OCI-LY3 (cell line): ENCODE results near the gene AASS.

ENCODE experiments used
- H2AFZ ChIP-seq: fragments of 200-600, 300-600 bp; shearing (Covaris generic); 2 replicates; pipeline ENCODE4 v1.6.0; 2014; ENCODE audit warnings: antibody characterized with exemption, low read depth, low read length
- H3K27ac ChIP-seq: fragments of 200-600, 300-600 bp; sonication (generic); 2 replicates; pipeline ENCODE4 v1.5.1; 2014; ENCODE audit warnings: mild to moderate bottlenecking, low read length, moderate library complexity, mixed read lengths
- H3K27me3 ChIP-seq: fragments of 200-600, 300-600 bp; sonication (generic); 2 replicates; pipeline ENCODE4 v1.6.1; 2014; ENCODE audit warnings: low read depth, low read length, mixed read lengths
- H3K36me3 ChIP-seq: fragments of 200-600, 300-600 bp; sonication (generic); replicated peaks from 2 replicates; pipeline ENCODE3; 2014; ENCODE audit warnings: low read depth, low read length, mixed read lengths
- H3K4me1 ChIP-seq: fragments of 300-600, 200-600 bp; sonication (generic); 2 replicates; pipeline ENCODE4 v1.6.1; 2014; ENCODE audit warnings: low read length, mixed read lengths
- H3K4me2 ChIP-seq: fragments of 200-600, 300-600 bp; sonication (generic); 2 replicates; pipeline ENCODE4 v1.6.1; 2014; ENCODE audit warnings: low read length, mixed read lengths
- H3K4me3 ChIP-seq: fragments of 300-600, 200-600 bp; sonication (generic); 2 replicates; pipeline ENCODE4 v1.5.1; 2014; ENCODE audit warnings: antibody characterized with exemption, mild to moderate bottlenecking, low read length, moderate library complexity
- H3K79me2 ChIP-seq: fragments of 300-600, 200-600 bp; shearing (Covaris generic); 2 replicates; pipeline ENCODE4 v1.6.1; 2014; ENCODE audit warnings: mild to moderate bottlenecking, low read length, mixed read lengths
- H3K9ac ChIP-seq: fragments of 300-600, 200-600 bp; shearing (Covaris generic); 2 replicates; pipeline ENCODE4 v1.6.0; 2014; ENCODE audit warnings: mild to moderate bottlenecking, low read length, moderate library complexity
- H3K9me3 ChIP-seq: fragments of 200-600, 300-600 bp; shearing (Covaris generic); 2 replicates; pipeline ENCODE4 v1.6.1; 2014; ENCODE audit warnings: low read length, mixed read lengths; ENCODE audit not compliant: insufficient read depth
- H4K20me1 ChIP-seq: fragments of 200-600, 300-600 bp; sonication (generic); 2 replicates; pipeline ENCODE4 v1.6.1; 2016; ENCODE audit warnings: low read length, mixed read lengths; ENCODE audit not compliant: insufficient read depth
- CTCF ChIP-seq: fragments of 200-600, 300-600 bp; sonication (generic); IDR thresholded peaks from 2 replicates; pipeline ENCODE4 v1.5.1; 2014; ENCODE audit warnings: antibody characterized with exemption, low read length, low read depth
- EZH2phosphoT487 ChIP-seq: fragments of 200-600 bp; shearing (Covaris generic); IDR thresholded peaks from 2 replicates; pipeline ENCODE4 v1.6.1; 2018; ENCODE audit warnings: antibody characterized with exemption, mixed run types, low read depth

AASS gene

DNA sequence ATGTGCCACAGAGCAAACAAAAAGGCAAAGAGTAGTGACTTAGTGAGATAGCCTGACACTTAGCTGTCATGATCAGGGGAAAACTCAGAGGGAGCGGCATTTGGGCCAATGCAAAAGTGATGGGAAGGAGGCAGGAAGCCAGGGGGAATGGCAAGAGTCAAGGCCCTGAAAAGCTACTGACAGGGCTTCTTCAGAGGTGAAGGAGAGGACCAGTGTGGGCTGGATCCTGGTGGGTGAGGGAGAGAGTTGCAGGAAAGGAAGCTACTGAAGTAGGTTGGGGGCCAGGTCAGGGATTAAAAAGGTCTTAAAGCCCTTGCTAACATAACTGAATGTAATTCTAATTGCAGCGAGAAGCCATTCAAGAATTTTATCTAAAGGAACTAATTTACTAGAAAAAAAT, 117.0 kb downstream of the AASS start:
- no peak overlapping the region for H3K9ac ChIP-seq
- no peaks in the 10 kb centered on the region for H3K79me2 ChIP-seq
- no peaks in the 10 kb centered on the region for H3K36me3 ChIP-seq
- TF ChIP-seq CTCF (no peak), EZH2phosphoT487 (no peak)
- no peak overlapping the region for H3K4me3 ChIP-seq
- no peaks in the 10 kb centered on the region for H4K20me1 ChIP-seq
- no peak overlapping the region for H3K27ac ChIP-seq
- H2AFZ ChIP-seq: no peak overlapping the region
- no peaks in the 10 kb centered on the region for H3K9me3 ChIP-seq
- H3K4me1 ChIP-seq: no peaks in the 10 kb centered on the region
- H3K4me2 ChIP-seq: no peak overlapping the region
- no peaks in the 10 kb centered on the region for H3K27me3 ChIP-seq
